Measurements from ENCODE around the gene CFAP61.
A peak's percentile ranks its signal among the peaks of the same experiment; 100 is the strongest.
"Not testable (repeated sequence)": the region's sequence is repeated elsewhere in the genome, so short reads cannot be mapped to it uniquely, and the experiment has no call there.

The CFAP61 gene

DNA sequence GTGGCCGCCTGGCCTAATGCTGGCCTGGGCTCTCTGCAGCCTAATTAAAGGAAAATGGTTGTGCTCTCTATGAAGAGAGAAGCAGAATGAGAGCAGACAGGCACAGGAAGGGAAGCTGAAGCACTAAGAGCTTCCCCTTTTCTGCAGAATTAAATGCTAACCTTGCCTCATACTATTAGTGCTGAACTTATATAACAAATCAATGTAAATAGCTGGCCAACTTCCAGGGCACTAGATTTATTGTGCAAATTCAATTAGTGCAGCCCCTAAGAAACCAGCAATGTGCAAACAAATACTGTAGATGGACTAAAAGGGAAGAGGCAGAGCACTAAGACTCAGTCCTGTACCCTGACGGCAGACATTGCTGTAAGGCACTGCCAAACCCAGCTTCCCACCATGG lies 279.5 kb downstream of the CFAP61 start:
- DNase-seq, result no peak

- DNase-seq, result no peak
Observed at GRCh38 chr20:20333866-20334265, 281.5 kb downstream of the CFAP61 start.

DNA sequence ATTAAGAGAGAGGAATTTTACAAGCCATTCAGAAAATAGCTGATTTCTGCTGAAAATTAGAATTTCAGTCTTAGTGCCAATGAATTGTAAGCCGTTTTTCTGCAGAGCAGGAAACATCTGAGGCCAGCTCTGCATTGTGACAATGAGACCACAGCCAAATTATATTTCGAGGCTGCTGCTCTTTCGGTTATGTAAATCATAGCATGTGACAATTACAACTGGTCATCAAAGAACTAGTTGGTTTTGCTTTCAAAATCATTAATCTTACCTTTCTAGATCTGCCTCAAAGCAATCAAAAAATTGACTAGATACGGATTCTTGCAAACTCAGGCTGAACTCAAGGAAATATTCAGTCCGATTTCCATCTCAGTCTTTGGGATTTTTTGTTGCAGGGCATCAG lies 282.2 kb downstream of the CFAP61 start:
- no peak for DNase-seq

DNA sequence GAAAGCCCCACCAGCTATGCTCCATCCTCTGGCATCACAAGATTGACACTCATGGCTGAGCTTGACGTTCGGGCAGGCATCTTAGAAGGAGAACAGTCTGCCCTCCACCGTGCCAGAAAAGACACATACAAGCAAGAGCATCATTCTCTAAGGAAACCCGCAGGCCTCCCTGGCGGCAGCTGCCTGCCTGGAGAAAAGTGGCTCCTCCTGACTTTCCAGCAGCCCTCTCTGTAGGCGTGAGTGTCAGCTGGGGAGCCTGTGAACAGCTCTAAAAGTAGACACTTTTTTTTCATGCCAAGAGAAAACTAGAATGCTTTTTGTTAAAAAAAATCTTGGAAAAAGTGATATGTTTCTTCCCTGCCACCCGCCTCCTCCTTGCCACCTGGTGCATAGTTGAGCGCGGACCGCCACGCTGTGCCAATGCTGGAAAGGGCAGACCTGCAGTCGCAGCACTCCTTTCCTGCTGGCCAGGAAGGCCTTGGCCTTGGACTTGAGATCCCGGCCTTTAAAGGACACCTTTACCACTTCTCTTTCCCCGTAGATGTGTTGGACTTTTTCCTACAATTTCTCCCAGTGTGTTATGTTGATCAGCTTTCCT lies 285.9 kb downstream of the CFAP61 start:
- no peak for DNase-seq

GRCh38 chr20:20340443-20340842 lies 288.1 kb downstream of the CFAP61 start:
- DNase-seq, result no peak

- no peak for DNase-seq
Observed at GRCh38 chr20:20341371-20341770, 289.0 kb downstream of the CFAP61 start.

DNA sequence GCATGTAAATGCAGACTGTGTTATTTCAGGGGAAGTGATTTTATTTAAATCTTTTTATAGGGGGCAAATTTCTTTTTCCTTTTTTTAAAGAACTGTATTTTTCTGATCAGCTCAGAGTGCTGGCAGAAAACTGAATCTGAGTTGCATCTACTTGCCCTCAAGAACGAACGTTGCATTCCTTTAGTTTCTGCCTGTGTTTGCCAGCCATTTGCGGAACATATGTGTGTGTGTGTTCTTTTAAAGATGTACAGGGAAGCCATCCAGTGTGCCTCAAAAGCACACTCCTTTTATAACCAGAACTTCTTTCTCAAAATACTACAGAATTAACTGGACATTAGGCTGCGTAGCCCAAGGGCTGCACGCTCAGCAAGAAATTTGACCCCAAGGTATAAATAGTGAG lies 289.7 kb downstream of the CFAP61 start:
- DNase-seq, result no peak

- no peak for DNase-seq
Observed at GRCh38 chr20:20343932-20344331, 291.6 kb downstream of the CFAP61 start.

DNA sequence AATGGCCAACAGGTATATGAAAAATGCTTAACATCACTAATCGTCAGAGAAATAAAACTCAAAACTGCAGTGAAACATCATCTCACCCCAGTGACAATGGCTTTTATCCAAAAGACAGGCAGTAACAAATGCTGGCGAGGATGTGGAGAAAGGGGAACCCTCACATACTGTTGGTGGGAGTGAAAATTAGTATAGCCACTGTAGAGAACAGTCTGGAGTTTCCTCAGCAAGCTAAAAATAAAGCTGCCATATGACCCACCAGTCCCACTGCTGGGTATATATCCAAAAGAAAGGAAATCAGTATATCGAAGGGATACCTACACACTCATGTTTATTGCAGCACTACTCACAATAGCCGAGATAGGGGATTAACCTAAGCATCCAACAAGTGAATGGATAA lies 292.1 kb downstream of the CFAP61 start:
- no peak for DNase-seq

GRCh38 chr20:20353576-20353975 lies 301.2 kb downstream of the CFAP61 start:
- DNase-seq, result no peak

DNA sequence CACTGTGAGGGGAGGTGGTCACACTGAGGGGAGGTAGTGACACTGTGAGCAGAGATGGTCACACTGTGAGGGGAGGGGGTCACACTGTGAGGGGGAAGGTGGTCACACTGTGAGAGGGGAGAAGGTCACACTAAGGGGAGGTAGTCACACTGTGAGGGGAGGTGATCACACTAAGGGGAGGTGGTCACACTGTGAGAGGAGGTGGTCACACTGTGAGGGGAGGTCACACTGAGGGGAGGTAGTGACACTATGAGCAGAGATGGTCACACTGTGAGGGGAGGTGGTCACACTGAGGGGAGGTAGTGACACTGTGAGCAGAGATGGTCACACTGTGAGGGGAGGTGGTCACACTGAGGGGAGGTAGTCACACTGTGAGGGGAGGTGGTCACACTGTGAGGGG lies 303.2 kb downstream of the CFAP61 start:
- DNase-seq, result not testable (repeated sequence)

GRCh38 chr20:20358801-20359200 lies 306.5 kb downstream of the CFAP61 start:
- peak; percentile 68 to 71 for DNase-seq

GRCh38 chr20:20359628-20360027 lies 307.3 kb downstream of the CFAP61 start:
- DNase-seq, result no peak

- DNase-seq, result peak; percentile 81 to 85
Observed at GRCh38 chr20:20360464-20360863, 308.1 kb downstream of the CFAP61 start.

- DNase-seq, result peak; percentile 98
Observed at GRCh38 chr20:20362774-20363433, 310.6 kb downstream of the CFAP61 start.

GRCh38 chr20:20363434-20363798 lies 311.1 kb downstream of the CFAP61 start:
- peak; percentile 60 to 67 for DNase-seq

DNA sequence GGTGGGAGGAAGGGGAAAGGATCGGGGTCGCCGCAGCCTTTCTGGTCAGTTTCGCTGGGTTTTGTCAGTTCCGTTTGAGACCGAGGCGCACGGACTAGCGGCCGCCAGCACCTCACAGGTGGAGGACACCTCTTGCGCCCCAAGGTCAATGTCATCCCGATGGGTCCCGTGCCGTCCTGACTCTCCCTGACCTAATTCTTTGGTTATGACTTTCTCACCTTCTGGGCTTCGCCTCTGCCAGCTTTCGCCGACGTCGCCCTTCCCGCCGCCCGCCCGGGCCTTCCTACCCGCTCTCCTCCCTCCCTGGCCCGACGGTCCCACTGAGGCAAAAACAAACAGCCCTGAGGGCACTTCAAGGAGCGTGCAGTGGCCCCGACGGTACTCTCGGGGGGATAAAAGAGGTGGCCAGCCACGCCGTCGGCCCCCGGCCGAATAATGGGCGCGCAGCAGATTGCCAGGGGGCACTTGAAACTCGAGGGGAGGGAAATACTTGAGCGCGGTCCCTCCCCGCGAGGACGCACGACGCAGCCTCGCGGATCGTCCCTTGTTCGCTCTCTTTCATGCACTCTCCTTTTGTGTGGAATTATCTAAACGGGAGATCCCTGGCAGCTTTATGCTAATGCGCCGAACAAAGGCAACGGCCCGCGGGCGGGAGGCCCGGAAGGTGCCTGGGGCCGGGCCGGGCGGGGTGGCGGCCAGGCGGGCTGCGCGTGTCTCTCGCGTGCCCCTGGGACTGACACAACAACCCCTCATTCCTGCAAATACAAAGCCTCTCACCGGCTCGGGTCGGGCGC lies 311.7 kb downstream of the CFAP61 start:
- DNase-seq, result peak; percentile 93 to 94

GRCh38 chr20:20364593-20365479 lies 312.5 kb downstream of the CFAP61 start:
- peak; percentile 60 to 68 for DNase-seq

DNA sequence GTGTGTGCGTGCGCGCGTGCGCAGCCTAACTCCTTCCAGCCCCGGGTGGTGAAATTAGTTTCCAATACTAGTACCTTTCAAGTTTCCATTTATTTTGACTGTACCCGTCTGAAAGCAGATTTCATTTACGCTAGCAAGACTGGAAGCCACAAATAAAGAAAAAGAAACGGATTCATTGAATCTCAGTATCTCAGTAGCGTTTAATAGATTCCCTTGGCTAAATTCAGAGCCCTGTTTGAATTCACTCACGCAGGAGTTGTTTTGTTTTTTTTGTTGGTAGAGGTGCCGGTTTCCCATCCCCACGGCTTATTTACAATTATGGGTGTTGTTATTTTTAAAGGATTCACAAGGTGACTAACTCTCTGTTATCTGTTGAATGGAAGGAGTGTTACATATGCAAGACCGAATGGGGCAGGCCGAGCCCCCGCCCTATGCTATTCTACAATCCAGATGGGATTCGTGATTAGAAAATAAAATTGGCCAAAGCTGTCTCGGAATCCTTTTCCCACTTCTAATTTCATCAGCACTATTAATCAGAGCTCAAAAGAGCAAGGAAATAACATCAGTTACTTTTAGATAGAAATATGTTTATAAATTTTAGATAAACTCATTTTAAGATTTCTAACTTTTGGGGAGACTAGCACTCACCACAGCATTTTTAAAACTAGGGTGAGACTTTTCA lies 313.3 kb downstream of the CFAP61 start:
- DNase-seq, result peak in 1 of 2 experiments; percentile 26

GRCh38 chr20:20366551-20366875 lies 314.2 kb downstream of the CFAP61 start:
- peak; percentile 85 to 93 for DNase-seq

DNA sequence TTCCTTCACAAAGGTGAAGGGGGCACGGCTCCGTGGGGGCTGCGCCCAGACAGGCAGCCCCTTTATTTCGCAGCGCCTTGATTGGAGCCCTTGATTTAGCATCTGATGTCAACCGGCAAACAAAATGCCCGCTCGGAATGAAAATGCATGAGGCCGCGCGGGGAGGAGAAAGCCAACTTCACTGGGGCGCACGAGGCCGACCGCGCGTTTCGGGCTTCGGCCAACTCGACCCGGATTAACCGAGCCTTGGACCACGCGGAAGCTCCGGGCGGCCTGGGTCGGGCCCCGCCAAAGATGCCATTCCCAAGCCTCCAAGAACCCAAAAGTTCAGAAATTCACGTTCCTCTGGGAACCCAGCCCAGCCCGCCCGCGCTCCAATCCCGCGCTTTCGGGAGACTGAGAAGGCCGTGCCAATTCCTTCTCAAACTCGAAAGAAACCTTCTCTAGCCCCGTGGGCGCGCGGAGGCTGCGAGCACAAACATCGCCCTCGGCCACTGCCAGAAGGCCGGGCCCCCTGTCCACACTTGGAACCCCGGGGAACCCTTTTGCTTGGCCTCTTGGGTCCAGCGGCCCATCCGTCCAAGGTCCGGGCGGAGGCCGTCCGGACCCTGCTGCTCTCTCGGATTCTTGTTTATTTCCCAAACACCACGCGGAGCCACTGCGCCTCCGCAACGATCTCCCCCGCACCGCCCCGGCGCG lies 314.7 kb downstream of the CFAP61 start:
- DNase-seq, result peak; percentile 84 to 86

All from SHP77 (cell line).